Keratinocyte (primary cell): Measurements from ENCODE around the gene ERC2. TPM values are rescaled to one million over a fixed set of nuclear protein-coding genes. Genes with fewer than 3 reads are reported as not detected.

Source experiments
- DNase-seq: peaks from one replicate; pipeline ENCODE4 v3.0.0-alpha.2; 2011; ENCODE audit warnings: low read depth, missing footprints, low spot score
- FAIRE-seq: peaks from 2 replicates; lab custom pipeline; 2011; peaks lifted over from hg19 to GRCh38; lab: Jason Lieb, UNC
- H2AFZ ChIP-seq: 2 replicates; pipeline ENCODE4 v1.6.0; 2012; ENCODE audit warnings: low read length, control low read depth, inconsistent platforms; ENCODE audit not compliant: control insufficient read depth
- H3K27ac ChIP-seq: 2 replicates; pipeline ENCODE4 v1.5.1; 2011; ENCODE audit warnings: low read length; ENCODE audit not compliant: control insufficient read depth, insufficient read depth
- H3K27me3 ChIP-seq: 3 replicates; pipeline ENCODE4 v1.6.0; 2011; ENCODE audit warnings: low read length; ENCODE audit not compliant: control insufficient read depth, insufficient read depth; ENCODE audit errors: extremely low read depth
- H3K36me3 ChIP-seq, 2 experiments: 2 replicates in 1 of 2; 3 replicates in 1 of 2; pipeline ENCODE4 v1.5.1; 2011; ENCODE audit warnings: low read length in 2 of 2, mild to moderate bottlenecking in 1 of 2; ENCODE audit not compliant: control insufficient read depth in 2 of 2, insufficient read depth in 2 of 2; ENCODE audit errors: extremely low read depth in 1 of 2
- H3K4me1 ChIP-seq: 3 replicates; pipeline ENCODE4 v1.5.1; 2011; ENCODE audit warnings: low read length; ENCODE audit not compliant: control insufficient read depth, insufficient read depth; ENCODE audit errors: extremely low read depth
- H3K4me2 ChIP-seq: 3 replicates; pipeline ENCODE4 v1.6.0; 2011; ENCODE audit warnings: low read depth, low read length; ENCODE audit not compliant: control insufficient read depth, insufficient read depth; ENCODE audit errors: extremely low read depth
- H3K4me3 ChIP-seq, 3 experiments: fragments of 200-600 bp in 1 of 3; sonication (generic) in 1 of 3; 2 replicates in 2 of 3; 3 replicates in 1 of 3; pipeline ENCODE4 v1.5.1; 2011 to 2016; ENCODE audit warnings: low read length in 3 of 3, mild to moderate bottlenecking in 3 of 3, control low read depth in 2 of 3, inconsistent platforms in 1 of 3, low read depth in 1 of 3, mixed read lengths in 1 of 3, mixed run types in 1 of 3, moderate library complexity in 1 of 3; ENCODE audit not compliant: control insufficient read depth in 2 of 3, insufficient read depth in 2 of 3; ENCODE audit errors: extremely low read depth in 1 of 3
- H3K79me2 ChIP-seq: 2 replicates; pipeline ENCODE4 v1.6.0; 2012; ENCODE audit warnings: low read length; ENCODE audit not compliant: control insufficient read depth, insufficient read depth
- H3K9ac ChIP-seq: 3 replicates; pipeline ENCODE4 v1.6.0; 2011; ENCODE audit warnings: low read length; ENCODE audit not compliant: control insufficient read depth, insufficient read depth; ENCODE audit errors: extremely low read depth
- H3K9me1 ChIP-seq: 3 replicates; pipeline ENCODE4 v1.6.0; 2011; ENCODE audit warnings: low read length; ENCODE audit not compliant: control insufficient read depth, insufficient read depth; ENCODE audit errors: extremely low read depth
- H3K9me3 ChIP-seq: 2 replicates; pipeline ENCODE4 v1.5.1; 2012; ENCODE audit warnings: low read depth, low read length; ENCODE audit not compliant: control insufficient read depth
- H4K20me1 ChIP-seq: 3 replicates; pipeline ENCODE4 v1.6.0; 2011; ENCODE audit warnings: low read length; ENCODE audit not compliant: control insufficient read depth, insufficient read depth; ENCODE audit errors: extremely low read depth
- EZH2 ChIP-seq: IDR thresholded peaks from one replicate; pipeline ENCODE4 v1.6.1; 2012; ENCODE audit warnings: inconsistent platforms, mild to moderate bottlenecking, low read length, moderate library complexity
- dilution Hi-C: fragments of 300-500 bp; cut with MboI; formaldehyde crosslinking; loops from one replicate; pipeline ENCODE4 v1.7.0; 2020; ENCODE audit warnings: low sequenced_read_pairs; ENCODE audit not compliant: extremely low pct_ligation_motif_present
- polyA plus RNA-seq, 5 experiments: library from polyadenylated mRNA; depleted of rRNA in 3 of 5; stranded (reverse) in 3 of 5; stranded (forward) in 1 of 5; unstranded in 1 of 5; fragments of >200 nt; gene quantifications; 1 replicate in 1 of 5; 2 replicates in 3 of 5; 3 replicates in 1 of 5; pipeline versions ENCODE4 v1.2.1 to v1.2.3, GENCODE V29; 2011 to 2012; ENCODE audit warnings: missing spikeins in 2 of 5, low read depth in 1 of 5, low replicate concordance in 1 of 5
- TF ChIP-seq, protein P1 (sequence below), 3 experiments: IDR thresholded peaks in 1 of 3; conservative IDR thresholded peaks in 1 of 3; optimal IDR thresholded peaks in 1 of 3; 2 replicates in 2 of 3; 3 replicates in 1 of 3; pipeline versions ENCODE3 to v1.5.1; 2011; ENCODE audit warnings: low read length in 3 of 3, mild to moderate bottlenecking in 3 of 3, moderate library complexity in 2 of 3, control low read depth in 1 of 3, inconsistent platforms in 1 of 3; ENCODE audit not compliant: insufficient read depth in 2 of 3; ENCODE audit errors: extremely low read depth in 1 of 3

ERC2 gene
- polyA plus RNA-seq, 1 donor (not counting 4 experiments of a cell fraction or from before 2014, with no cell fraction given) = 0.08 TPM

DNA sequence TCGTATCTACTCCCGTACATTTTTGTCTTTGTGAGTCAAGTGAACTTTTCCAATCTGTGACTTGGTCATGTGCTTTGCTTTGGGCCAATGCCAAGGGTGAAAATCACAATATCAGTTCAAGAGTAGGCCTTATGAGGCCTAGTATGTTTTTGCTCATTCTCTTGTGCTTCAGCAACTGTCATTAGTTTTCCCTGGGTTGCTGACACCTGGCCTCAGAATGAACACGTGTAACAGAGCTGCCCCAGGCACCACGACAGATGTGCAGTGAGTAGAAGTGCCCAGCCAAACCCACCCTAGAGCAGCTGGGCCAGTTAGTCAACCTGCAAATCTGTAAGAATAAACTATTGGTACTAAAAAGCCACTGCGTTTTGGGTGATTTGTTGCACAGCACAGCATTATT lies 520.9 kb downstream of the ERC2 start:
- Histone ChIP-seq H3K27ac (no peak overlapping the region), H3K9me3 (no peaks in the 10 kb centered on the region), H3K4me2 (no peak overlapping the region), H3K4me1 (no peaks in the 10 kb centered on the region), H3K36me3 (no peaks in the 10 kb centered on the region), H3K9me1 (no peaks in the 10 kb centered on the region), H2AFZ (no peak overlapping the region), H3K9ac (no peak overlapping the region), H3K4me3 (no peak overlapping the region), H3K27me3 (no peaks in the 10 kb centered on the region), H3K79me2 (no peaks in the 10 kb centered on the region), H4K20me1 (no peaks in the 10 kb centered on the region)
- TF ChIP-seq, protein P1, sequence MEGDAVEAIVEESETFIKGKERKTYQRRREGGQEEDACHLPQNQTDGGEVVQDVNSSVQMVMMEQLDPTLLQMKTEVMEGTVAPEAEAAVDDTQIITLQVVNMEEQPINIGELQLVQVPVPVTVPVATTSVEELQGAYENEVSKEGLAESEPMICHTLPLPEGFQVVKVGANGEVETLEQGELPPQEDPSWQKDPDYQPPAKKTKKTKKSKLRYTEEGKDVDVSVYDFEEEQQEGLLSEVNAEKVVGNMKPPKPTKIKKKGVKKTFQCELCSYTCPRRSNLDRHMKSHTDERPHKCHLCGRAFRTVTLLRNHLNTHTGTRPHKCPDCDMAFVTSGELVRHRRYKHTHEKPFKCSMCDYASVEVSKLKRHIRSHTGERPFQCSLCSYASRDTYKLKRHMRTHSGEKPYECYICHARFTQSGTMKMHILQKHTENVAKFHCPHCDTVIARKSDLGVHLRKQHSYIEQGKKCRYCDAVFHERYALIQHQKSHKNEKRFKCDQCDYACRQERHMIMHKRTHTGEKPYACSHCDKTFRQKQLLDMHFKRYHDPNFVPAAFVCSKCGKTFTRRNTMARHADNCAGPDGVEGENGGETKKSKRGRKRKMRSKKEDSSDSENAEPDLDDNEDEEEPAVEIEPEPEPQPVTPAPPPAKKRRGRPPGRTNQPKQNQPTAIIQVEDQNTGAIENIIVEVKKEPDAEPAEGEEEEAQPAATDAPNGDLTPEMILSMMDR (optimal IDR thresholded peaks at IDR 0.05 in 1 of 3, IDR thresholded peaks at IDR 0.05 in 1 of 3, conservative IDR thresholded peaks at IDR 0.05 in 1 of 3; ENCODE audit: extremely low read depth in 1 of 3, insufficient read depth in 2 of 3, low read length in 3 of 3) = no peak
- TF ChIP-seq EZH2 = no peak
- dilution Hi-C loops = no loop called here
- DNase-seq = no peak
- FAIRE-seq = no peak

- no peaks in the 10 kb centered on the region for H4K20me1 ChIP-seq
- TF ChIP-seq EZH2 = no peak
- TF ChIP-seq, protein P1 (optimal IDR thresholded peaks at IDR 0.05 in 1 of 3, IDR thresholded peaks at IDR 0.05 in 1 of 3, conservative IDR thresholded peaks at IDR 0.05 in 1 of 3; ENCODE audit: extremely low read depth in 1 of 3, insufficient read depth in 2 of 3, low read length in 3 of 3) = no peak
- dilution Hi-C loops = no loop called here
- no peaks in the 10 kb centered on the region for H3K4me1 ChIP-seq
- H3K36me3 ChIP-seq = no peaks in the 10 kb centered on the region
- no peak overlapping the region for H3K4me2 ChIP-seq
- H3K27ac ChIP-seq = no peak overlapping the region
- no peak overlapping the region for H3K4me3 ChIP-seq
- H3K9ac ChIP-seq = no peak overlapping the region
- H3K27me3 ChIP-seq = no peaks in the 10 kb centered on the region
- FAIRE-seq = no peak
- H3K9me1 ChIP-seq = no peaks in the 10 kb centered on the region
- no peaks in the 10 kb centered on the region for H3K79me2 ChIP-seq
- H2AFZ ChIP-seq = no peak overlapping the region
- H3K9me3 ChIP-seq = no peaks in the 10 kb centered on the region
- DNase-seq = no peak
Measured at GRCh38 chr3:55946574-55947160, 521.6 kb downstream of the ERC2 start.
